Measurements from ENCODE around the gene EIF3B.
"Not testable (repeated sequence)": the region's sequence is repeated elsewhere in the genome, so short reads cannot be mapped to it uniquely, and the experiment has no call there.

The EIF3B gene

GRCh38 chr7:2403718-2404648 is 49.4 kb downstream of the EIF3B start:
- DNase-seq: peak; percentile 13 to 22

DNA sequence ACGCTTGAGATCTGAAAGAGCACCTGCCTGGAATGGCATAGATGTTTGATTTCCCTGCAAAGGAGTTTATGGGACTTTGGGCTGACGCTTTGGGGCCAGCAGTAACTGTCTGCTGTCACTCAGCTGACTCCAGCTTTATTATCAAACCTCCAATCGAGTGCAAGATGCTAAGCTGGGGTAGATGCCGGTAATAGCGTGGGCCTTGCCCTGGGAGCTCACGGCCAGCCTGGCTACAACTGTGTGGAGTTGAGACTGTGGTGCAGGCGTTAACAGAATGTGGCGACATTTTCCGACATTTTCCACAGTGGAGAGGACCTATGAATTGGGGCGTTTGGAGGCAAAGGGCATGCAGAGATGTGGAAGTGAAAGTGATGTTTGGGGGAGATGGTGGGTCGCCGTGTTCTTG is 50.1 kb downstream of the EIF3B start:
- peak; percentile 2 to 31 for DNase-seq

DNA sequence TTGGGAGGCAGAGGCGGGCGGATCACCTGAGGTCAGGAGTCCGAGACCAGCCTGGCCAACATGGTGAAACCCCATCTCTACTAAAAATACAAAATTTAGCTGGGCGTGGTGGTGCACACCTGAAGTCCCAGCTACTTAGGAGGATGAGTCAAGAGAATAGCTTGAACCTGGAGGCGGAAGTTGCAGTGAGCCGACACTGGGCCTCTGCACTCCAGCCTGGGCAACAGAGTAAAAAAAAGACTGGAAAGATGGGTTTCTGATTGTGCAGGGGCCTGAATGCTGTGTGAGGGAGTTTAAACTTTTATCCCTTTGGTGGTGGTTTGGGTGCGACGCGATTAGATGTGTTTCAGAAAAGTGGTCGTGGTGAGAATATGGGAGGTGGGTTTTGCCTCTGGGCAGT is 50.6 kb downstream of the EIF3B start:
- peak in 1 of 2 donors; percentile 7 for DNase-seq

- DNase-seq: peak; percentile 79 to 87
These were observed 51.1 kb downstream of the EIF3B start for GRCh38 chr7:2405601-2406345.

DNA sequence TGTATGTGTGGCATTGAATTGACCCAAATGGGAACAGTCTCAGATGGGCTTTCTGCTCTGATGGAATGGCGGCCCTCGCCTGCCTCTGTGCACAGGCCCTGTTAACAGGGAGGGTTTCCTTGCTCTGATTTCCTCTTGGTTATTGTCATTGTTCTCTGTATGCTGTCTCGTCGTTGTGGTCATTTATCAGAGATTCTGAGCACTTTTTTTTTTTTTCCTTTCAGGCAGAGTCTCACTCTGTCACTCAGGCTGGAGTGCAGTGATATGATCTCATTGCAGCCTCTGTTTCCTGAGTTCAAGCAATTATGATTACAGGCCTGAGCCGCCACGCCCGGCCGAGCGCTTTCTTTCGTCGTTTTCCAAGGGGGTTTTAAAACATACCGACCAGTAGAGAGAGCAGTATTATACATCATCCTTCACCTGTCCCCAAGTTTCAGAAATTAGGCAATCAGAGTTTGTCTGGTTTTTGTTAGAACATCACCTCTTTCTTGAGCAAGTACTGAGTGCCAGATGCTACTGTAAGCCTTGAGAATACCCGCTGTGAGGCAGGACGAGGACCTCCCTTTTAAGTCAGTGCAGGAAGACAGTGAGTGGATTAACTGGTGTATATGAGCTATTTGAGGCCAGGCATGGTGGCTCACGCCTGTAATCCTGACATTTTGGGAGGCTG is 55.3 kb downstream of the EIF3B start:
- peak in 1 of 2 donors; percentile 45 for DNase-seq

DNA sequence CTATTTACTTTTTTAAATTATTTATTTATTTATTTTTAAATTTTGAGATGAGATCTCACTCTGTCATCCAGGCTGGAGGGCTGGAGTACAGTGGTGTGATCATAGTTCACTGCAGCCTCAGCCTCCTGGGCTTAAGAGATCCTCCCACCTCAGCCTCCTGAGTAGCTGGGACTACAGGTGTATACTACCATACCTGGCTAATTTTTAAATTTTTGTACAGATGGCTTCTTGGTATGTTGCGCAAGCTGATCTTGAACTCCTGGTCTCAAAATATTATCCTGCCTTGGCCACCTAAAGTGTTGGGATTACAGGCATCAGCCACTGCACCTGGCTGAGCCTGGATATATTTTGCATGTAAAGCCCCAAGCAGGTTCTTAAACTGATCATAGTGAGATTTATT is 56.4 kb downstream of the EIF3B start:
- DNase-seq: no peak

DNA sequence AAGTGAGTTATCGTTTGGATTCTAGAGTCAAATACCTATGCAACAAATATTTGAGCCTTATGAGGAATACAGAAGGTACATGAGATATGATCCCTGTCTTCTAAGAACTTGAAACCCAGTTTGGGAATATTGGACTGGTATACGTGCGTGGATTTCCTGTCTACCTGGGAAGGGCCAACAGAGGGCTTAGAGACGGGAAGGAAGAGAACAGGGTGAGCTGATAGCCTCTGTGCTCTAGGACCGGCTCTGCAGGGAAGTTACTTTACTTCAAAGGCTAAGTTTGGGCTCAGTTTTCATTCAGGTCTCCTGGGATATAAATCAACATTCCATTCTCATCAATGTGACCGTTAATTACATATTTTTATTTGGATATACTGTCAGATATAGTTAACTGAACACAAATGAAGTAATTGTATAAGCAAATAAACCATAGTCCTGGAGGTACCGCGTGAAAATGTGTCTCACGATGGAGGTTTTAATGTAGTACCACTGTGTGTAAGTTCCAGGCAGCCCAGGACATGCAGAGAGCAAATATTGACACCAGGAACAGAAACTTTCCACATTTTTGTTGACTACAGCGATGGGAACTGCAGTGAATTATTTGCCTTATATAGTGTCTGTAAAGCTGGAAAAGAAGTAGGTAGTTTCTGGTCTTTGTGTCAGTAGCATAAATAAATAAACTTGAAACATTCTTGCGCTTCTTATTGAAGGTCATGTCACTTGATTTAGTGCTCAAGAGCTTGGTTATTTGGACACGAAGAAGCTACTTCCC is 57.4 kb downstream of the EIF3B start:
- DNase-seq: no peak

DNA sequence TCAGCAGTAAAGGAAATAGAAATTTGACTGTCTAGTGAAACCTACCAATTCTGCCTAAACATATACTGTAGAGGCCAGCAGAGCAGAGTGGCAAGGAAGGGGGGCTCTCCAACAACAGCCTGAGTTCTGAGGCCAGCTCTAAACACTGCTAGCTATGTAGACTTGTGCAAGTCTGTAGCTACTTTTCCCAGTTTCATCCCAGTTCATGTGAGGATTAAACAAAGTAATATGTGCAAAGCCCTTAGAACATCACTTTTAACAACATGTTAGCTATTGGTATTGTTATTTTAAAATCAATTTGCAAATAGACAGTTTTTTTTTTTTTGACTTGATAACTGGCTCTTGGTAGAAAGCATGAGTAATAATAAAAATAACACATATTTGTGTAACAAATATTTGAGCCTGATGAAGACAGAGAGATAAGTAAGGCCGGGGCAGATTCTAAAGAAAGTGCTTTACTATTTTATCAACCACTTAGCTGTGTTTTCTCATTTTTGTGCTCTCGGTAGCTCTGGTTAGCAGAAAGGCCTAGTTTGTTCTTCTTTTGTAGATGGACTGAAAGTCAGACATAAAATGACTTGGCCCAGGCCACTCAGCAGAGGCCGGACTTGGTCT is 58.1 kb downstream of the EIF3B start:
- no peak for DNase-seq

DNA sequence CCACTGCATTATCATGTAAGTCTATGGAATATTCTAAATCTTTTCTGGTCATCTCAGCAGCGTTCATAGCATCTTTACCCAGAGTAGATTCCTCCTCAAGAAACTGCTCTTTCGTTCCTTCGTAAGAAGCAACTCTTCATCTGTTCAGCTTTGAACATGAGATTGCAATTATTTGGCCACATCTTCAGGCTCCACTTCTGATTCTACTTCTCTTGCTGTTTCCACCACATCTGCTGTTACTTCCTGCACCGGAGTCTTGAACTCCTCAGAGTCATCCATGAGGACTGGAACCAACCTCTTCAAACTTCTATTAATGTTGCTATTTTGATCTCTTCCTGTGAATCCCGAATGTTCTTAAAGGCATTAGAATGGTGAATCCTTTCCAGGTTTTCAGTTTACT is 61.4 kb downstream of the EIF3B start:
- DNase-seq: no peak

DNA sequence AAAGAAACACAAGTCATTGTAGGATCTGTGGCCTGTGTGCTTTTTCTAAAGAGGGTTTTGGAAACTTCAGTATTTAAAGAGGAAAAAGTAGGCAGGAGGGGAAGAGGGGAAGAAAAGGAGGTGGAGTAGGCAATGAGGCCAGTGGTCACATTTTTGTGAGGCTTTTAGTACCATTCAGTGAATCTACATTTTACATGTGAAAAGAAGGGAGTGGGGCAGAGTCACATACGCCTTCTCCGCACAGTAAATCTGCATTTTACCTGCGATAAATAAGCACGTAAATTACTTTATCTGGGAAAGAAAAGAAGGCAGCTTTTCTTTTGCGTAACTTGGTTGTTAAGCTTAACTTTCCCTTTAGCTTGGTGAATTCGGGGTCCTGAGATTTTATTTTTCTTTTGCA is 62.0 kb downstream of the EIF3B start:
- no peak for DNase-seq

DNA sequence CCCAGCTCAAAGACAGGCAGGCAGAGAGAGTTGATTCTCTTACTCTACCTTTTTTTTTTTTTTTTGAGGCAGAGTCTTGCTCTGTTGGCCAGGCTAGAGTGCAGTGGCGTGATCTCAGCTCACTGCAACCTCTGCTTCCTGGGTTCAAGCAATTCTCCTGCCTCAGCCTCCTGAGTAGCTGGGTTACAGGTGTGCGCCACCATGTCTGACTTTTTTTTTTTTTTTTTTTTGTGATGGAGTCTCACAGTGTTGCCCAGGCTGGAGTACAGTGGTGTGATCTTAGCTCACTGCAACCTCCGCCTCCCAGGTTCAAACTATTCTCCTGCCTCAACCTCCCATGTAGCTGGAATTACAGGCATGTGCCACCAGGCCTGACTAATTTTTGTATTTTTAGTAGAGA is 62.6 kb downstream of the EIF3B start:
- not testable (repeated sequence) for DNase-seq

DNA sequence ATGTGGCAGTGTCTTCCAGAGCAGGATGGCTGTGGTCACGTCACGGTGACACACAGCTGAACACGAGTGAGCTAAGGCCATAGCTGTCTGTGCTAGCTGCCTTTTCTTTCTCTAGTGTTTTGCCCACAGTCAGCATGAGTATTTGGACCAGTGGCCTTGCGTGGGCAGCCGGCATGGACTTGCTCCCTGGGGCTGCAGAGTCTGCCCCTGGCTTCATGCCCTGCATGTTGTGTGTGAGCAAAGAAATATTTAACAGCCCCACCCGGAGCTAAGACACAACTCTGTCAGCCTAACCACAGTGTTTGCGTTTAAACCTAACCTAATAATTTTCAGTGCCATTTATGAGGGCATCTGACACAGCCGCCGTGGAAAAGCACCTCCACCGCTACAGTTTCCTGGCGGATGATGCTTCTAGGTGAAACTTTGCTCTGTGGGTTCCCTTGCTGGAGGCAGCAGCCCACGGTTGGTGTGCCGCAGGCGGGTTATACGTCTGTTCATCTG is 63.4 kb downstream of the EIF3B start:
- peak; percentile 56 to 70 for DNase-seq

- DNase-seq: no peak
These were observed 65.7 kb downstream of the EIF3B start for GRCh38 chr7:2420216-2420933.

DNA sequence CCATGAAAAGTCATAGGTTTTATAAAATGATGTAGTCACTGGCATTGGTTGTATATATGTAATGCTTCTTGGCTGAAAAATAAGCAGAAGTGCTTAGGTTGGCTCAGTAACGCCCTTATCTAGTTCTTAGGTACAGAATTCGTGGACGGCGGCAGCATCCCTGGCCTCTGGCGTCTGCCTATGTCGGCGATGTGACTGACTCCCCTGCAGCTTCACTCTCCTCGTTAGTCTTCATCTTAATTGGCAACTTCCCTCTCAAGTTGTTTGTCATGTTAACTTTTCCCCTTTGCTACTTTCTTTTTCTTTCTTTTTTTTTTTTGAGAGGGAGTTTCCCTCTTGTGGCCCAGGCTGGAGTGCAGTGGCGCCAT is 67.3 kb downstream of the EIF3B start:
- DNase-seq: no peak

- DNase-seq: no peak
These were observed 71.1 kb downstream of the EIF3B start for GRCh38 chr7:2425749-2426148.

Measured in CD4-positive, alpha-beta T cell treated with Interferon alpha-2 for 1 hour (primary cell).